HuH-7 (cell line): ENCODE measurements around the gene ABCC9.

Experiments used
- DNase-seq: peaks from one replicate; pipeline ENCODE4 v3.0.0; 2011; ENCODE audit warnings: low spot score

ABCC9 gene

GRCh38 chr12:21877293-21877982, 63.8 kb downstream of the ABCC9 start:
- DNase-seq: no peak

- DNase-seq: no peak
Measured at GRCh38 chr12:21865846-21866245, 75.4 kb downstream of the ABCC9 start.

GRCh38 chr12:21860534-21860933, 80.7 kb downstream of the ABCC9 start:
- DNase-seq: no peak

- DNase-seq: no peak
Measured at GRCh38 chr12:21860128-21860527, 81.1 kb downstream of the ABCC9 start.

GRCh38 chr12:21852251-21852650, 89.0 kb downstream of the ABCC9 start:
- no peak for DNase-seq

- no peak for DNase-seq
Measured at GRCh38 chr12:21851151-21851550, 90.1 kb downstream of the ABCC9 start.

- no peak for DNase-seq
Measured at GRCh38 chr12:21850419-21850818, 90.8 kb downstream of the ABCC9 start.

- no peak for DNase-seq
Measured at GRCh38 chr12:21849878-21850277, 91.3 kb downstream of the ABCC9 start.

GRCh38 chr12:21848192-21848591, 93.0 kb downstream of the ABCC9 start:
- DNase-seq: no peak

- no peak for DNase-seq
Measured at GRCh38 chr12:21843795-21844194, 97.4 kb downstream of the ABCC9 start.

- DNase-seq: no peak
Measured at GRCh38 chr12:21839776-21840175, 101.5 kb downstream of the ABCC9 start.

- no peak for DNase-seq
Measured at GRCh38 chr12:21837847-21838246, 103.4 kb downstream of the ABCC9 start.

- DNase-seq: no peak
Measured at GRCh38 chr12:21831791-21832344, 109.4 kb downstream of the ABCC9 start.

- peak; percentile 16 for DNase-seq
Measured at GRCh38 chr12:21828779-21829178, 112.4 kb downstream of the ABCC9 start.

- no peak for DNase-seq
Measured at GRCh38 chr12:21828136-21828775, 113.0 kb downstream of the ABCC9 start.

GRCh38 chr12:21827083-21827482, 114.1 kb downstream of the ABCC9 start:
- no peak for DNase-seq

GRCh38 chr12:21826618-21826910, 114.7 kb downstream of the ABCC9 start:
- no peak for DNase-seq

- no peak for DNase-seq
Measured at GRCh38 chr12:21825886-21826617, 115.2 kb downstream of the ABCC9 start.

GRCh38 chr12:21823581-21823980, 117.6 kb downstream of the ABCC9 start:
- DNase-seq: no peak

GRCh38 chr12:21819678-21820077, 121.5 kb downstream of the ABCC9 start:
- no peak for DNase-seq

GRCh38 chr12:21819236-21819635, 122.0 kb downstream of the ABCC9 start:
- DNase-seq: no peak

GRCh38 chr12:21818627-21819026, 122.6 kb downstream of the ABCC9 start:
- DNase-seq: no peak
